ENCODE measurements around the gene PDGFC.

Gene PDGFC

GRCh38 chr4:156778606-156779005 is 193.0 kb downstream of the PDGFC start:
- no peak for DNase-seq

- no peak for DNase-seq
Observed at GRCh38 chr4:156778093-156778492, 193.5 kb downstream of the PDGFC start.

- no peak for DNase-seq
Observed at GRCh38 chr4:156775813-156776212, 195.8 kb downstream of the PDGFC start.

- DNase-seq, result no peak
Observed at GRCh38 chr4:156774422-156774821, 197.2 kb downstream of the PDGFC start.

- no peak for DNase-seq
Observed at GRCh38 chr4:156773648-156774357, 197.8 kb downstream of the PDGFC start.

- DNase-seq, result no peak
Observed at GRCh38 chr4:156771171-156771837, 200.3 kb downstream of the PDGFC start.

GRCh38 chr4:156770140-156770539 is 201.5 kb downstream of the PDGFC start:
- DNase-seq, result no peak

GRCh38 chr4:156767911-156768415 is 203.6 kb downstream of the PDGFC start:
- no peak for DNase-seq

GRCh38 chr4:156766846-156767245 is 204.8 kb downstream of the PDGFC start:
- DNase-seq, result no peak

- no peak for DNase-seq
Observed at GRCh38 chr4:156765277-156765676, 206.3 kb downstream of the PDGFC start.

- DNase-seq, result no peak
Observed at GRCh38 chr4:156764846-156765245, 206.8 kb downstream of the PDGFC start.

- no peak for DNase-seq
Observed at GRCh38 chr4:156764145-156764544, 207.5 kb downstream of the PDGFC start.

GRCh38 chr4:156763511-156763910 is 208.1 kb downstream of the PDGFC start:
- DNase-seq, result no peak

GRCh38 chr4:156762851-156763250 is 208.7 kb downstream of the PDGFC start:
- DNase-seq, result no peak

- DNase-seq, result no peak
Observed at GRCh38 chr4:156756118-156756517, 215.5 kb downstream of the PDGFC start.

- DNase-seq, result no peak
Observed at GRCh38 chr4:156754832-156755570, 216.6 kb downstream of the PDGFC start.

GRCh38 chr4:156751486-156751885 is 220.1 kb downstream of the PDGFC start:
- DNase-seq, result no peak

- no peak for DNase-seq
Observed at GRCh38 chr4:156749426-156750403, 221.9 kb downstream of the PDGFC start.

GRCh38 chr4:156746111-156746510 is 225.5 kb downstream of the PDGFC start:
- DNase-seq, result no peak

GRCh38 chr4:156738766-156739165 is 232.8 kb downstream of the PDGFC start:
- DNase-seq, result no peak

- no peak for DNase-seq
Observed at GRCh38 chr4:156734965-156735895, 236.4 kb downstream of the PDGFC start.

All from activated CD8-positive, alpha-beta memory T cell treated with anti-CD3 and anti-CD28 coated beads for 24 hours (primary cell).